Fibroblast of lung (primary cell): ENCODE results near the gene CHST13. TPM values are rescaled to one million over a fixed set of nuclear protein-coding genes. Genes with fewer than 3 reads are reported as not detected.

Experiments used
- DNase-seq, 2 donors: peaks; one replicate each; pipeline versions ENCODE4 v3.0.0 to v3.0.0-alpha.2; 2010; ENCODE audit warnings: low read depth in 2 of 2
- H2AFZ ChIP-seq: 2 replicates; pipeline ENCODE4 v1.5.1; 2012; ENCODE audit warnings: low read length, control low read depth, inconsistent platforms
- H3K27ac ChIP-seq: 2 replicates; pipeline ENCODE4 v1.5.1; 2011; ENCODE audit warnings: low read length, control low read depth; ENCODE audit not compliant: insufficient read depth
- H3K27me3 ChIP-seq: 2 replicates; pipeline ENCODE4 v1.5.1; 2011; ENCODE audit warnings: mild to moderate bottlenecking, low read length; ENCODE audit not compliant: control insufficient read depth, insufficient read depth
- H3K36me3 ChIP-seq: 2 replicates; pipeline ENCODE4 v1.5.1; 2011; ENCODE audit warnings: low read length; ENCODE audit not compliant: control insufficient read depth, insufficient read depth
- H3K4me1 ChIP-seq: 2 replicates; pipeline ENCODE4 v1.5.1; 2011; ENCODE audit warnings: low read length; ENCODE audit not compliant: control insufficient read depth, insufficient read depth; ENCODE audit errors: extremely low read depth
- H3K4me2 ChIP-seq: 2 replicates; pipeline ENCODE4 v1.5.1; 2011; ENCODE audit warnings: low read length, control low read depth; ENCODE audit not compliant: insufficient read depth; ENCODE audit errors: extremely low read depth
- H3K4me3 ChIP-seq, 4 experiments: fragments of 200-600 bp in 1 of 4; sonication (generic) in 1 of 4; replicated peaks in 1 of 4; 2 replicates each; pipeline ENCODE4 v1.5.1; 2011 to 2016; ENCODE audit warnings: low read length in 4 of 4, low read depth in 3 of 4, mild to moderate bottlenecking in 3 of 4, control low read depth in 2 of 4, inconsistent platforms in 1 of 4, mixed read lengths in 1 of 4; ENCODE audit not compliant: insufficient read depth in 1 of 4; ENCODE audit errors: control extremely low read depth in 1 of 4
- H3K79me2 ChIP-seq: 2 replicates; pipeline ENCODE4 v1.5.1; 2012; ENCODE audit warnings: mild to moderate bottlenecking, low read length, inconsistent platforms; ENCODE audit not compliant: control insufficient read depth, insufficient read depth
- H3K9ac ChIP-seq: 2 replicates; pipeline ENCODE4 v1.5.1; 2011; ENCODE audit warnings: mild to moderate bottlenecking, low read length, control low read depth; ENCODE audit not compliant: insufficient read depth
- H3K9me3 ChIP-seq: 2 replicates; pipeline ENCODE4 v1.5.1; 2012; ENCODE audit warnings: low read depth, low read length; ENCODE audit not compliant: control insufficient read depth, insufficient read depth
- H4K20me1 ChIP-seq: 2 replicates; pipeline ENCODE4 v1.5.1; 2011; ENCODE audit warnings: low read length; ENCODE audit not compliant: control insufficient read depth, insufficient read depth; ENCODE audit errors: extremely low read depth
- EZH2 ChIP-seq: IDR thresholded peaks from 2 replicates; pipeline ENCODE4 v1.5.1; 2012; ENCODE audit warnings: low read length, control low read depth, mild to moderate bottlenecking; ENCODE audit errors: missing control alignments
- polyA plus RNA-seq, 2 donors: library from polyadenylated mRNA; depleted of rRNA in 1 of 2; stranded (reverse) in 1 of 2; unstranded in 1 of 2; fragments of >200 nt; gene quantifications; 2 replicates each; pipeline ENCODE4 v1.2.1, GENCODE V29; 2011 to 2012; ENCODE audit warnings: missing spikeins in 1 of 2
- total RNA-seq: library from RNA; depleted of rRNA; stranded (reverse); fragments of >200 nt; gene quantifications from 2 replicates; pipeline ENCODE4 v1.2.1, GENCODE V29; 2014
- TF ChIP-seq, protein P1 (sequence below), 2 donors: IDR thresholded peaks in 1 of 2; conservative IDR thresholded peaks in 1 of 2; 1 replicate in 1 of 2; 2 replicates in 1 of 2; pipeline ENCODE4 v1.5.1; 2011 to 2012; ENCODE audit warnings: low read length in 2 of 2, control low read depth in 1 of 2, inconsistent platforms in 1 of 2, low read depth in 1 of 2, mild to moderate bottlenecking in 1 of 2

The CHST13 gene
- total and polyA plus RNA-seq, 2 donors (not counting 1 experiment from before 2014, with no cell fraction given), result under 0.01 TPM; not detected in 1

GRCh38 chr3:126502656-126503055 is 21.3 kb upstream of the CHST13 start:
- H3K9me3 ChIP-seq, result no peaks in the 10 kb centered on the region
- no peaks in the 10 kb centered on the region for H3K4me1 ChIP-seq
- no peak overlapping the region for H3K4me3 ChIP-seq
- H3K79me2 ChIP-seq, result no peaks in the 10 kb centered on the region
- H3K27ac ChIP-seq, result no peak overlapping the region
- no peak overlapping the region for H2AFZ ChIP-seq
- H3K9ac ChIP-seq, result no peak overlapping the region
- H3K27me3 ChIP-seq, result no peaks in the 10 kb centered on the region
- no peak for DNase-seq
- no peak overlapping the region for H3K4me2 ChIP-seq
- no peaks in the 10 kb centered on the region for H3K36me3 ChIP-seq
- H4K20me1 ChIP-seq, result no peaks in the 10 kb centered on the region
- TF ChIP-seq EZH2, result no peak
- TF ChIP-seq, protein P1, sequence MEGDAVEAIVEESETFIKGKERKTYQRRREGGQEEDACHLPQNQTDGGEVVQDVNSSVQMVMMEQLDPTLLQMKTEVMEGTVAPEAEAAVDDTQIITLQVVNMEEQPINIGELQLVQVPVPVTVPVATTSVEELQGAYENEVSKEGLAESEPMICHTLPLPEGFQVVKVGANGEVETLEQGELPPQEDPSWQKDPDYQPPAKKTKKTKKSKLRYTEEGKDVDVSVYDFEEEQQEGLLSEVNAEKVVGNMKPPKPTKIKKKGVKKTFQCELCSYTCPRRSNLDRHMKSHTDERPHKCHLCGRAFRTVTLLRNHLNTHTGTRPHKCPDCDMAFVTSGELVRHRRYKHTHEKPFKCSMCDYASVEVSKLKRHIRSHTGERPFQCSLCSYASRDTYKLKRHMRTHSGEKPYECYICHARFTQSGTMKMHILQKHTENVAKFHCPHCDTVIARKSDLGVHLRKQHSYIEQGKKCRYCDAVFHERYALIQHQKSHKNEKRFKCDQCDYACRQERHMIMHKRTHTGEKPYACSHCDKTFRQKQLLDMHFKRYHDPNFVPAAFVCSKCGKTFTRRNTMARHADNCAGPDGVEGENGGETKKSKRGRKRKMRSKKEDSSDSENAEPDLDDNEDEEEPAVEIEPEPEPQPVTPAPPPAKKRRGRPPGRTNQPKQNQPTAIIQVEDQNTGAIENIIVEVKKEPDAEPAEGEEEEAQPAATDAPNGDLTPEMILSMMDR (conservative IDR thresholded peaks at IDR 0.05 in 1 of 2, IDR thresholded peaks at IDR 0.05 in 1 of 2; ENCODE audit: low read depth in 1 of 2, low read length in 2 of 2), result no peak

DNA sequence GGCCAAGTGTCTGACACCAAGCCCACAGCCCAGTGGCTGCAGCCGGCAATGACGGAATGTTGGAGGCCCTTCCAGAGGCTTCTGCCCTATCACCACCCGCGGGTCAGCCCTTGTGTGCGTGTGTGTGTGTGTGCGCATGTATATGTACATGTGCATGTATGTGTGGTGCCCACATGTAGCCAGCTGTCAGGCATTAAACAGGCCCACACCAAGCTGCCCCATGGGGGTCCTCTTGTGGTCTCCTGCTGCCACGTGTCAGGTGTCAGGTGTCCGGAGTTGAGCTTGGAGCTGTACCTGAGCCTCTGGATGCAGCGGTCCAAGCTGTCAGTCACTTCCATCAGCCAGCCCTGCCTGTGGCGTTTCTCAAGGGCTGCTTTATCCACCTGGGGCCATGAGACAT is 20.3 kb upstream of the CHST13 start:
- Histone ChIP-seq H3K9ac (no peak overlapping the region), H2AFZ (no peak overlapping the region), H4K20me1 (no peaks in the 10 kb centered on the region), H3K27ac (no peak overlapping the region), H3K4me3 (no peak overlapping the region), H3K9me3 (no peaks in the 10 kb centered on the region), H3K4me2 (no peak overlapping the region), H3K4me1 (no peaks in the 10 kb centered on the region), H3K36me3 (no peaks in the 10 kb centered on the region), H3K27me3 (no peaks in the 10 kb centered on the region), H3K79me2 (no peaks in the 10 kb centered on the region)
- DNase-seq, result no peak
- TF ChIP-seq, protein P1 (conservative IDR thresholded peaks at IDR 0.05 in 1 of 2, IDR thresholded peaks at IDR 0.05 in 1 of 2; ENCODE audit: low read depth in 1 of 2, low read length in 2 of 2), result no peak
- TF ChIP-seq EZH2, result no peak

GRCh38 chr3:126507886-126508285 is 16.1 kb upstream of the CHST13 start:
- H3K27ac ChIP-seq, result no peak overlapping the region
- no peak overlapping the region for H3K4me2 ChIP-seq
- H3K36me3 ChIP-seq, result no peaks in the 10 kb centered on the region
- H3K9ac ChIP-seq, result no peak overlapping the region
- no peak for TF ChIP-seq EZH2
- TF ChIP-seq, protein P1 (conservative IDR thresholded peaks at IDR 0.05 in 1 of 2, IDR thresholded peaks at IDR 0.05 in 1 of 2; ENCODE audit: low read depth in 1 of 2, low read length in 2 of 2), result no peak
- DNase-seq, result no peak
- H4K20me1 ChIP-seq, result no peaks in the 10 kb centered on the region
- no peak overlapping the region for H2AFZ ChIP-seq
- no peaks in the 10 kb centered on the region for H3K79me2 ChIP-seq
- H3K4me3 ChIP-seq, result no peak overlapping the region
- H3K27me3 ChIP-seq, result no peaks in the 10 kb centered on the region
- H3K4me1 ChIP-seq, result no peaks in the 10 kb centered on the region
- no peaks in the 10 kb centered on the region for H3K9me3 ChIP-seq
